SK-N-MC (cell line): ENCODE data around the gene FBXL22.
"Not testable (repeated sequence)": the region's sequence is repeated elsewhere in the genome, so short reads cannot be mapped to it uniquely, and the experiment has no call there.

Experiments used
- EZH2 ChIP-seq: fragments of 200-600 bp; sonication (generic); IDR thresholded peaks from one replicate; pipeline ENCODE4 v1.6.1; 2017; ENCODE audit warnings: antibody characterized with exemption
- FOXP2 ChIP-seq: optimal IDR thresholded peaks from 2 replicates; pipeline ENCODE3; 2011; ENCODE audit warnings: mild to moderate bottlenecking, moderate library complexity; ENCODE audit not compliant: insufficient read depth; ENCODE audit errors: extremely low read length, control extremely low read depth
- POLR2AphosphoS5 ChIP-seq: IDR thresholded peaks from 2 replicates; pipeline ENCODE4 v1.6.1; 2012; ENCODE audit warnings: mild to moderate bottlenecking, low read depth, low read length, borderline replicate concordance

DNA sequence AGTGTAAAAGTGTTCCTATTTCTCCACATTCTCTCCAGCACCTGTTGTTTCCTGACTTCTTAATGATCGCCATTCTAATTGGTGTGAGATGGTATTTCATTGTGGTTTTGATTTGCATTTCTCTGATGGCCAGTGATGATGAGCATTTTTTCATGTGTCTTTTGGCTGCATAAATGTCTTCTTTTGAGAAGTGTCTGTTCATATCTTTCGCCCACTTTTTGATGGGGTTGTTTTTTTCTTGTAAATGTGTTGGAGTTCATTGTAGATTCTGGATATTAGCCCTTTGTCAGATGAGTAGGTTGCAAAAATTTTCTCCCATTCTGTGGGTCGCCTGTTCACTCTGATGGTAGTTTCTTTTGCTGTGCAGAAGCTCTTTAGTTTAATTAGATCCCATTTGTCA lies 20.4 kb downstream of the FBXL22 start:
- TF ChIP-seq POLR2AphosphoS5, EZH2, FOXP2: not testable (repeated sequence)
